Keratinocyte (primary cell): ENCODE measurements around the gene BCOR. TPM values are rescaled to one million over a fixed set of nuclear protein-coding genes. Genes with fewer than 3 reads are reported as not detected.

ENCODE experiments used
- DNase-seq: peaks from one replicate; pipeline ENCODE4 v3.0.0-alpha.2; 2011; ENCODE audit warnings: low read depth, missing footprints, low spot score
- FAIRE-seq: peaks from 2 replicates; lab custom pipeline; 2011; peaks lifted over from hg19 to GRCh38; lab: Jason Lieb, UNC
- H2AFZ ChIP-seq: 2 replicates; pipeline ENCODE4 v1.6.0; 2012; ENCODE audit warnings: low read length, control low read depth, inconsistent platforms; ENCODE audit not compliant: control insufficient read depth
- H3K27ac ChIP-seq: 2 replicates; pipeline ENCODE4 v1.5.1; 2011; ENCODE audit warnings: low read length; ENCODE audit not compliant: control insufficient read depth, insufficient read depth
- H3K27me3 ChIP-seq: 3 replicates; pipeline ENCODE4 v1.6.0; 2011; ENCODE audit warnings: low read length; ENCODE audit not compliant: control insufficient read depth, insufficient read depth; ENCODE audit errors: extremely low read depth
- H3K36me3 ChIP-seq, 2 experiments: 2 replicates in 1 of 2; 3 replicates in 1 of 2; pipeline ENCODE4 v1.5.1; 2011; ENCODE audit warnings: low read length in 2 of 2, mild to moderate bottlenecking in 1 of 2; ENCODE audit not compliant: control insufficient read depth in 2 of 2, insufficient read depth in 2 of 2; ENCODE audit errors: extremely low read depth in 1 of 2
- H3K4me1 ChIP-seq: 3 replicates; pipeline ENCODE4 v1.5.1; 2011; ENCODE audit warnings: low read length; ENCODE audit not compliant: control insufficient read depth, insufficient read depth; ENCODE audit errors: extremely low read depth
- H3K4me2 ChIP-seq: 3 replicates; pipeline ENCODE4 v1.6.0; 2011; ENCODE audit warnings: low read depth, low read length; ENCODE audit not compliant: control insufficient read depth, insufficient read depth; ENCODE audit errors: extremely low read depth
- H3K4me3 ChIP-seq, 3 experiments: fragments of 200-600 bp in 1 of 3; sonication (generic) in 1 of 3; 2 replicates in 2 of 3; 3 replicates in 1 of 3; pipeline ENCODE4 v1.5.1; 2011 to 2016; ENCODE audit warnings: low read length in 3 of 3, mild to moderate bottlenecking in 3 of 3, control low read depth in 2 of 3, inconsistent platforms in 1 of 3, low read depth in 1 of 3, mixed read lengths in 1 of 3, mixed run types in 1 of 3, moderate library complexity in 1 of 3; ENCODE audit not compliant: control insufficient read depth in 2 of 3, insufficient read depth in 2 of 3; ENCODE audit errors: extremely low read depth in 1 of 3
- H3K79me2 ChIP-seq: 2 replicates; pipeline ENCODE4 v1.6.0; 2012; ENCODE audit warnings: low read length; ENCODE audit not compliant: control insufficient read depth, insufficient read depth
- H3K9ac ChIP-seq: 3 replicates; pipeline ENCODE4 v1.6.0; 2011; ENCODE audit warnings: low read length; ENCODE audit not compliant: control insufficient read depth, insufficient read depth; ENCODE audit errors: extremely low read depth
- H3K9me1 ChIP-seq: 3 replicates; pipeline ENCODE4 v1.6.0; 2011; ENCODE audit warnings: low read length; ENCODE audit not compliant: control insufficient read depth, insufficient read depth; ENCODE audit errors: extremely low read depth
- H3K9me3 ChIP-seq: 2 replicates; pipeline ENCODE4 v1.5.1; 2012; ENCODE audit warnings: low read depth, low read length; ENCODE audit not compliant: control insufficient read depth
- H4K20me1 ChIP-seq: 3 replicates; pipeline ENCODE4 v1.6.0; 2011; ENCODE audit warnings: low read length; ENCODE audit not compliant: control insufficient read depth, insufficient read depth; ENCODE audit errors: extremely low read depth
- EZH2 ChIP-seq: IDR thresholded peaks from one replicate; pipeline ENCODE4 v1.6.1; 2012; ENCODE audit warnings: inconsistent platforms, mild to moderate bottlenecking, low read length, moderate library complexity
- dilution Hi-C: fragments of 300-500 bp; cut with MboI; formaldehyde crosslinking; loops from one replicate; pipeline ENCODE4 v1.7.0; 2020; ENCODE audit warnings: low sequenced_read_pairs; ENCODE audit not compliant: extremely low pct_ligation_motif_present
- polyA plus RNA-seq, 5 experiments: library from polyadenylated mRNA; depleted of rRNA in 3 of 5; stranded (reverse) in 3 of 5; stranded (forward) in 1 of 5; unstranded in 1 of 5; fragments of >200 nt; gene quantifications; 1 replicate in 1 of 5; 2 replicates in 3 of 5; 3 replicates in 1 of 5; pipeline versions ENCODE4 v1.2.1 to v1.2.3, GENCODE V29; 2011 to 2012; ENCODE audit warnings: missing spikeins in 2 of 5, low read depth in 1 of 5, low replicate concordance in 1 of 5
- TF ChIP-seq, protein P1 (sequence below), 3 experiments: IDR thresholded peaks in 1 of 3; conservative IDR thresholded peaks in 1 of 3; optimal IDR thresholded peaks in 1 of 3; 2 replicates in 2 of 3; 3 replicates in 1 of 3; pipeline versions ENCODE3 to v1.5.1; 2011; ENCODE audit warnings: low read length in 3 of 3, mild to moderate bottlenecking in 3 of 3, moderate library complexity in 2 of 3, control low read depth in 1 of 3, inconsistent platforms in 1 of 3; ENCODE audit not compliant: insufficient read depth in 2 of 3; ENCODE audit errors: extremely low read depth in 1 of 3

BCOR gene
- polyA plus RNA-seq, 1 donor (not counting 4 experiments of a cell fraction or from before 2014, with no cell fraction given) = 5.0 TPM

DNA sequence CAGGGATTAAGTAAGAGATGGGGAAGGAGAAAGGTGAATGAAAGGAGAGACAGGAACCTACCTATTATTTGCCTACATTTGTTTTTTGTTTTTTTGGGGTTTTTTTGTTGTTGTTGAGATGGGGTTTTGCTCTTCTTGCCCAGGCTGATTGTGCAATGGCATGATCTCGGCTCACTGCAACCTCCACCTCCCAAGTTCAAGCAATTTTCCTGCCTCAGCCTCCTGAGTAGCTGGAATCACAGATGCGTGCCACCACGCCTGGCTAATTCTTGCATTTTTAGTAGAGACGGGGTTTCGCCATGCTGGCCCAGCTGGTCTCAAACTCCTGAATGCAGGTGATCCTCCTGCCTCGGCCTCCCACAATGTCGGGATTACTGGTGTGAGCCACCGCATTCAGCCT is 57.9 kb downstream of the BCOR start:
- H3K4me3 ChIP-seq = no peak overlapping the region
- no peaks in the 10 kb centered on the region for H3K36me3 ChIP-seq
- dilution Hi-C loops = no loop called here
- TF ChIP-seq EZH2 = no peak
- TF ChIP-seq, protein P1, sequence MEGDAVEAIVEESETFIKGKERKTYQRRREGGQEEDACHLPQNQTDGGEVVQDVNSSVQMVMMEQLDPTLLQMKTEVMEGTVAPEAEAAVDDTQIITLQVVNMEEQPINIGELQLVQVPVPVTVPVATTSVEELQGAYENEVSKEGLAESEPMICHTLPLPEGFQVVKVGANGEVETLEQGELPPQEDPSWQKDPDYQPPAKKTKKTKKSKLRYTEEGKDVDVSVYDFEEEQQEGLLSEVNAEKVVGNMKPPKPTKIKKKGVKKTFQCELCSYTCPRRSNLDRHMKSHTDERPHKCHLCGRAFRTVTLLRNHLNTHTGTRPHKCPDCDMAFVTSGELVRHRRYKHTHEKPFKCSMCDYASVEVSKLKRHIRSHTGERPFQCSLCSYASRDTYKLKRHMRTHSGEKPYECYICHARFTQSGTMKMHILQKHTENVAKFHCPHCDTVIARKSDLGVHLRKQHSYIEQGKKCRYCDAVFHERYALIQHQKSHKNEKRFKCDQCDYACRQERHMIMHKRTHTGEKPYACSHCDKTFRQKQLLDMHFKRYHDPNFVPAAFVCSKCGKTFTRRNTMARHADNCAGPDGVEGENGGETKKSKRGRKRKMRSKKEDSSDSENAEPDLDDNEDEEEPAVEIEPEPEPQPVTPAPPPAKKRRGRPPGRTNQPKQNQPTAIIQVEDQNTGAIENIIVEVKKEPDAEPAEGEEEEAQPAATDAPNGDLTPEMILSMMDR (optimal IDR thresholded peaks at IDR 0.05 in 1 of 3, IDR thresholded peaks at IDR 0.05 in 1 of 3, conservative IDR thresholded peaks at IDR 0.05 in 1 of 3; ENCODE audit: extremely low read depth in 1 of 3, insufficient read depth in 2 of 3, low read length in 3 of 3) = no peak
- no peaks in the 10 kb centered on the region for H3K27me3 ChIP-seq
- no peak overlapping the region for H3K4me2 ChIP-seq
- H3K4me1 ChIP-seq = no peaks in the 10 kb centered on the region
- no peaks in the 10 kb centered on the region for H4K20me1 ChIP-seq
- no peaks in the 10 kb centered on the region for H3K9me1 ChIP-seq
- H3K9ac ChIP-seq = no peak overlapping the region
- H3K27ac ChIP-seq = no peak overlapping the region
- H3K9me3 ChIP-seq = no peaks in the 10 kb centered on the region
- FAIRE-seq (no peak), DNase-seq (no peak)
- H3K79me2 ChIP-seq = no peaks in the 10 kb centered on the region
- H2AFZ ChIP-seq = no peak overlapping the region

DNA sequence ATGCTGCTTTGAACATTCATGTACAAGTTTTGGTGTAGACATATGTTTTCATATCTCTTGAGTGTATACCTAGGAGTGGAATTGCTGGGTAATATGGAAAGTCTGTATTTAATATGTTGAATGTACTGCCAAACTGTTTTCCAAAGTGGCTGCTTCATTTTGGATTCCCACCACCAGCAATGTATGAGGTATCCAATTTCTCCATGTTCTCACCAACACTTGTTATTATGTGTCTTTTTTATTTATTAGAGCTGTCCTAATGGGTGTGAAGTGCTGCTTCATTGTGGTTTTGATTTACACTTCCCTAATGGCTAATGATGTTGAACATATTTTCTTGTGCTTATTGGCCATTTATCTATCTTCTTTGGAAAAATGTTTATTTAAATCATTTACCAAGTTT is 60.4 kb downstream of the BCOR start:
- TF ChIP-seq EZH2 = no peak
- TF ChIP-seq, protein P1 (optimal IDR thresholded peaks at IDR 0.05 in 1 of 3, IDR thresholded peaks at IDR 0.05 in 1 of 3, conservative IDR thresholded peaks at IDR 0.05 in 1 of 3; ENCODE audit: extremely low read depth in 1 of 3, insufficient read depth in 2 of 3, low read length in 3 of 3) = no peak
- no peaks in the 10 kb centered on the region for H3K9me1 ChIP-seq
- no peak overlapping the region for H3K27ac ChIP-seq
- H3K27me3 ChIP-seq = no peaks in the 10 kb centered on the region
- no peak overlapping the region for H3K9ac ChIP-seq
- no peak for DNase-seq
- no peak overlapping the region for H3K4me3 ChIP-seq
- no peak overlapping the region for H2AFZ ChIP-seq
- H3K4me1 ChIP-seq = no peaks in the 10 kb centered on the region
- H3K9me3 ChIP-seq = no peaks in the 10 kb centered on the region
- H4K20me1 ChIP-seq = no peaks in the 10 kb centered on the region
- dilution Hi-C loops = no loop called here
- H3K79me2 ChIP-seq = no peaks in the 10 kb centered on the region
- no peaks in the 10 kb centered on the region for H3K36me3 ChIP-seq
- no peak for FAIRE-seq
- no peak overlapping the region for H3K4me2 ChIP-seq
